C4-2B (cell line): ENCODE results near the gene TPCN1.

Source experiments
- CTCF ChIP-seq: fragments of 450-650 bp; conservative IDR thresholded peaks from 2 replicates; pipeline ENCODE4 v1.5.1; 2017; ENCODE audit warnings: mild to moderate bottlenecking
- ZFX ChIP-seq: fragments of 450-650 bp; IDR thresholded peaks from 2 replicates; pipeline ENCODE4 v1.6.1; 2017

GRCh38 chr12:113278633-113279032 lies 57.4 kb downstream of the TPCN1 start:
- no peak for TF ChIP-seq CTCF
- TF ChIP-seq ZFX = no peak
